HepG2 (cell line): ENCODE measurements around the gene HELZ2. TPM values are rescaled to one million over a fixed set of nuclear protein-coding genes. Genes with fewer than 3 reads are reported as not detected.

Experiments used
- ARID5B ChIP-seq: IDR thresholded peaks from 2 replicates; pipeline ENCODE4 v1.4.0; 2020; ENCODE audit warnings: mild to moderate bottlenecking, missing genetic modification reagents
- CENPX ChIP-seq: sonication (generic); formaldehyde crosslinking; IDR thresholded peaks from 2 replicates; pipeline ENCODE4 v1.9.0; 2021; ENCODE audit warnings: mild to moderate bottlenecking, missing genetic modification reagents, moderate library complexity
- E2F1 ChIP-seq: sonication (generic); formaldehyde crosslinking; IDR thresholded peaks from 2 replicates; pipeline ENCODE4 v1.5.0; 2020; ENCODE audit warnings: missing genetic modification reagents
- GMEB1 ChIP-seq: sonication (generic); formaldehyde crosslinking; IDR thresholded peaks from 2 replicates; pipeline ENCODE4 v1.5.1; 2020; ENCODE audit warnings: missing genetic modification reagents, mild to moderate bottlenecking, borderline replicate concordance
- HES4 ChIP-seq: sonication (generic); formaldehyde crosslinking; IDR thresholded peaks from 2 replicates; pipeline ENCODE4 v1.9.0; 2021; ENCODE audit warnings: mild to moderate bottlenecking, missing genetic modification reagents, borderline replicate concordance
- JUN ChIP-seq: sonication (generic); formaldehyde crosslinking; IDR thresholded peaks from 2 replicates; pipeline ENCODE4 v1.4.0; 2020; ENCODE audit warnings: mild to moderate bottlenecking, missing genetic modification reagents
- JUND ChIP-seq: sonication (generic); formaldehyde crosslinking; IDR thresholded peaks from 2 replicates; pipeline ENCODE4 v1.8.0; 2022; ENCODE audit warnings: mild to moderate bottlenecking, missing genetic modification reagents
- MYC ChIP-seq: sonication (generic); formaldehyde crosslinking; IDR thresholded peaks from 2 replicates; pipeline ENCODE4 v1.9.0; 2021; ENCODE audit warnings: missing genetic modification reagents, borderline replicate concordance
- NKX3-1 ChIP-seq: sonication (generic); formaldehyde crosslinking; IDR thresholded peaks from 2 replicates; pipeline ENCODE4 v1.5.0; 2020; ENCODE audit warnings: missing genetic modification reagents
- POLR2AphosphoS5 ChIP-seq: IDR thresholded peaks from 2 replicates; pipeline ENCODE4 v1.6.1; 2012; ENCODE audit warnings: low read depth, low read length
- RNF2 ChIP-seq: fragments of 450-650 bp; conservative IDR thresholded peaks from 2 replicates; pipeline ENCODE4 v1.6.1; 2016; ENCODE audit warnings: low read depth
- SMAD1 ChIP-seq: sonication (generic); formaldehyde crosslinking; IDR thresholded peaks from 2 replicates; pipeline ENCODE4 v1.4.0; 2020; ENCODE audit warnings: missing genetic modification reagents, low read depth, mild to moderate bottlenecking, borderline replicate concordance
- THAP8 ChIP-seq: sonication (generic); formaldehyde crosslinking; IDR thresholded peaks from 2 replicates; pipeline ENCODE4 v1.5.1; 2020; ENCODE audit warnings: missing genetic modification reagents, mild to moderate bottlenecking, borderline replicate concordance
- TOE1 ChIP-seq: sonication (generic); formaldehyde crosslinking; IDR thresholded peaks from 2 replicates; pipeline ENCODE4 v1.4.0; 2020; ENCODE audit warnings: mild to moderate bottlenecking, missing genetic modification reagents
- ZFY ChIP-seq: sonication (generic); formaldehyde crosslinking; IDR thresholded peaks from 2 replicates; pipeline ENCODE4 v1.4.0; 2020; ENCODE audit warnings: missing genetic modification reagents
- ZMYM4 ChIP-seq: sonication (generic); formaldehyde crosslinking; IDR thresholded peaks from 2 replicates; pipeline ENCODE4 v1.8.1; 2023; ENCODE audit warnings: mild to moderate bottlenecking, missing genetic modification reagents
- ZNF572 ChIP-seq: sonication (generic); formaldehyde crosslinking; IDR thresholded peaks from 2 replicates; pipeline ENCODE4 v1.5.1; 2020; ENCODE audit warnings: mild to moderate bottlenecking, missing genetic modification reagents
- ZNF761 ChIP-seq: sonication (generic); formaldehyde crosslinking; conservative IDR thresholded peaks from 2 replicates; pipeline ENCODE4 v1.4.0; 2020; ENCODE audit warnings: mild to moderate bottlenecking, missing genetic modification reagents
- ZNF768 ChIP-seq: sonication (generic); formaldehyde crosslinking; IDR thresholded peaks from 2 replicates; pipeline ENCODE4 v1.4.0; 2020; ENCODE audit warnings: missing genetic modification reagents
- ZSCAN29 ChIP-seq: sonication (generic); formaldehyde crosslinking; conservative IDR thresholded peaks from 2 replicates; pipeline ENCODE4 v1.4.0; 2020; ENCODE audit warnings: mild to moderate bottlenecking, missing genetic modification reagents
- ZSCAN30 ChIP-seq: sonication (generic); formaldehyde crosslinking; IDR thresholded peaks from 2 replicates; pipeline ENCODE4 v1.5.0; 2020; ENCODE audit warnings: mild to moderate bottlenecking, missing genetic modification reagents
- polyA plus RNA-seq, 8 experiments: library from polyadenylated mRNA; depleted of rRNA in 3 of 8; stranded (reverse) in 7 of 8; unstranded in 1 of 8; fragments of >200 nt; fragmentation: Illumina TruSeq in 4 of 8; extraction: Trizol in 4 of 8; gene quantifications; 2 replicates each; pipeline versions ENCODE4 v1.2.1 to v1.2.3, GENCODE V29; 2011 to 2016; ENCODE audit warnings: low read depth in 4 of 8, missing spikeins in 1 of 8, mixed read lengths in 1 of 8; ENCODE audit not compliant: insufficient read depth in 1 of 8
- total RNA-seq, 5 experiments: library from RNA; depleted of rRNA; stranded (reverse); fragments of >200 nt; fragmentation: Illumina TruSeq; extraction: Trizol; gene quantifications; 2 replicates each; pipeline ENCODE4 v1.2.3, GENCODE V29; 2016; ENCODE audit warnings: low read depth in 1 of 5
- TF ChIP-seq, protein P1 (sequence below): sonication (generic); formaldehyde crosslinking; IDR thresholded peaks from 2 replicates; pipeline ENCODE4 v1.4.0; 2020; ENCODE audit warnings: missing genetic modification reagents, borderline replicate concordance

Gene HELZ2
- total and polyA plus RNA-seq, 2 of the 13 experiments (the other 11 are each of a cell fraction or from before 2014, with no cell fraction given): 9.6 to 10.1 TPM

- TF ChIP-seq E2F1 (CRISPR knock-in tag) (no peak), ZSCAN30 (CRISPR knock-in tag) (no peak), ZMYM4 (CRISPR knock-in tag) (peak; percentile 26; the same call in 1 of the 2 replicates), ARID5B (0 out of 2 replicates have a peak, but pooled peaks have one; percentile 28), JUN (peak; percentile 58), RNF2 (0 out of 2 replicates have a peak, but pooled peaks have one; percentile 19), ZNF761 (CRISPR knock-in tag) (no peak), HES4 (CRISPR knock-in tag) (no peak), ZNF572 (CRISPR knock-in tag) (peak; percentile 86), THAP8 (no peak; the same call in 1 of the 2 replicates), CENPX (CRISPR knock-in tag) (no peak), TOE1 (CRISPR knock-in tag) (no peak), NKX3-1 (CRISPR knock-in tag) (0 out of 2 replicates have a peak, but pooled peaks have one; percentile 14), ZFY (CRISPR knock-in tag) (peak; percentile 62; the same call in 1 of the 2 replicates), POLR2AphosphoS5 (peak; percentile 69), GMEB1 (CRISPR knock-in tag) (no peak), ZNF768 (CRISPR knock-in tag) (peak; percentile 71; the same call in 1 of the 2 replicates), JUND (CRISPR knock-in tag) (peak; percentile 55; the same call in 1 of the 2 replicates), SMAD1 (no peak; the same call in 1 of the 2 replicates), MYC (CRISPR knock-in tag) (no peak), ZSCAN29 (CRISPR knock-in tag) (no peak)
- TF ChIP-seq, protein P1, sequence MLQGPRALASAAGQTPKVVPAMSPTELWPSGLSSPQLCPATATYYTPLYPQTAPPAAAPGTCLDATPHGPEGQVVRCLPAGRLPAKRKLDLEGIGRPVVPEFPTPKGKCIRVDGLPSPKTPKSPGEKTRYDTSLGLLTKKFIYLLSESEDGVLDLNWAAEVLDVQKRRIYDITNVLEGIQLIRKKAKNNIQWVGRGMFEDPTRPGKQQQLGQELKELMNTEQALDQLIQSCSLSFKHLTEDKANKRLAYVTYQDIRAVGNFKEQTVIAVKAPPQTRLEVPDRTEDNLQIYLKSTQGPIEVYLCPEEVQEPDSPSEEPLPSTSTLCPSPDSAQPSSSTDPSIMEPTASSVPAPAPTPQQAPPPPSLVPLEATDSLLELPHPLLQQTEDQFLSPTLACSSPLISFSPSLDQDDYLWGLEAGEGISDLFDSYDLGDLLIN: no peak
Measured at GRCh38 chr20:63574156-63574828, at the start of gene HELZ2 (continued).
